ENCODE measurements around the gene OR52N5. TPM values are rescaled to one million over a fixed set of nuclear protein-coding genes. Genes with fewer than 3 reads are reported as not detected.

Gene OR52N5
- not detected for total RNA-seq

GRCh38 chr11:5783255-5783654 lies at the start of gene OR52N5:
Gene OR52N5 (minus strand): TSS chr11:5783355. CDS start chr11:5778634, 4,721 bp downstream.
- DNase-seq (ENCODE audit: low spot score) = no peak
- H3K4me3 ChIP-seq = no peak within 1 kb of the TSS
- H3K9me3 ChIP-seq = no peaks in the 10 kb centered on the region
- TF ChIP-seq POLR2AphosphoS5 (IDR thresholded peaks at IDR 0.05) (no peak), POLR2A (IDR thresholded peaks at IDR 0.05) (no peak), CTCF (IDR thresholded peaks at IDR 0.05) (no peak)
- whole genome bisulfite sequencing = 58% methylated on average over 4 of the region's 4 CpGs
- intact Hi-C loops (cut with DNase I) = no loop called here
- no peaks in the 10 kb centered on the region for H3K27me3 ChIP-seq (replicated peaks; ENCODE audit: insufficient read depth)
- no peak within 1 kb of the TSS for H3K27ac ChIP-seq
- no peaks in the 10 kb centered on the region for H3K36me3 ChIP-seq
- no peaks in the 10 kb centered on the region for H3K4me1 ChIP-seq (replicated peaks)

GRCh38 chr11:5831196-5831829 lies 48.2 kb upstream of the OR52N5 start:
- no peaks in the 10 kb centered on the region for H3K9me3 ChIP-seq
- no peak overlapping the region for H3K27ac ChIP-seq
- no peak overlapping the region for H3K4me3 ChIP-seq
- no peaks in the 10 kb centered on the region for H3K27me3 ChIP-seq (replicated peaks; ENCODE audit: insufficient read depth)
- WGBS = 77% methylated on average over 6 of the region's 6 CpGs
- intact Hi-C loops (cut with DNase I) = no loop called here
- DNase-seq (ENCODE audit: low spot score) = no peak
- TF ChIP-seq CTCF (IDR thresholded peaks at IDR 0.05) (no peak), POLR2AphosphoS5 (IDR thresholded peaks at IDR 0.05) (no peak), POLR2A (IDR thresholded peaks at IDR 0.05) (no peak)
- H3K36me3 ChIP-seq = no peaks in the 10 kb centered on the region
- H3K4me1 ChIP-seq (replicated peaks) = no peaks in the 10 kb centered on the region

- H3K27ac ChIP-seq = no peak overlapping the region
- WGBS = 32% methylated on average over 1 of the region's 1 CpG
- H3K36me3 ChIP-seq = no peaks in the 10 kb centered on the region
- no peaks in the 10 kb centered on the region for H3K4me1 ChIP-seq (replicated peaks)
- DNase-seq (ENCODE audit: low spot score) = no peak
- H3K27me3 ChIP-seq (replicated peaks; ENCODE audit: insufficient read depth) = no peaks in the 10 kb centered on the region
- intact Hi-C loops (cut with DNase I) = no loop called here
- TF ChIP-seq POLR2A (IDR thresholded peaks at IDR 0.05) (no peak), POLR2AphosphoS5 (IDR thresholded peaks at IDR 0.05) (no peak), CTCF (IDR thresholded peaks at IDR 0.05) (no peak)
- no peak overlapping the region for H3K4me3 ChIP-seq
- no peaks in the 10 kb centered on the region for H3K9me3 ChIP-seq
Observed at GRCh38 chr11:5818245-5818886, 35.2 kb upstream of the OR52N5 start.

- H3K27ac ChIP-seq = no peak overlapping the region
- H3K9me3 ChIP-seq = no peaks in the 10 kb centered on the region
- no peaks in the 10 kb centered on the region for H3K27me3 ChIP-seq (replicated peaks; ENCODE audit: insufficient read depth)
- DNase-seq (ENCODE audit: low spot score) = no peak
- WGBS = 68% methylated on average over 4 of the region's 4 CpGs
- no peak overlapping the region for H3K4me3 ChIP-seq
- intact Hi-C loops (cut with DNase I) = no loop called here
- no peak for TF ChIP-seq POLR2A (IDR thresholded peaks at IDR 0.05)
- TF ChIP-seq CTCF (IDR thresholded peaks at IDR 0.05) = no peak
- TF ChIP-seq POLR2AphosphoS5 (IDR thresholded peaks at IDR 0.05) = no peak
- no peaks in the 10 kb centered on the region for H3K4me1 ChIP-seq (replicated peaks)
- H3K36me3 ChIP-seq = no peaks in the 10 kb centered on the region
Observed at GRCh38 chr11:5815534-5815933, 32.4 kb upstream of the OR52N5 start.

Data from prostate gland (tissue), 2 donors.